Calu3 (cell line): ENCODE results near the gene C19orf73. TPM values are rescaled to one million over a fixed set of nuclear protein-coding genes. Genes with fewer than 3 reads are reported as not detected.
A peak's percentile ranks its signal among the peaks of the same experiment; 100 is the strongest.
"Not testable (repeated sequence)": the region's sequence is repeated elsewhere in the genome, so short reads cannot be mapped to it uniquely, and the experiment has no call there.

Experiments
- BruUV-seq: library from RNA; stranded (reverse); fragments of 400-500 nt; replicated peaks from 2 replicates; lab custom pipeline; 2021; lab: Mats Ljungman, UMichigan
- CTCF ChIA-PET: fragments of 300-600 bp; sonication (Branson Sonifier 250); formaldehyde crosslinking; loops from one replicate; lab custom pipeline; 2022; ENCODE audit warnings: antibody characterized with exemption; lab: Charles Lee
- DNase-seq: peaks from one replicate; pipeline ENCODE4 v3.0.0; 2022
- H3K27ac Mint-ChIP-seq: one replicate; pipeline ENCODE4 v1.8.0; 2022; ENCODE audit warnings: mixed read lengths; ENCODE audit not compliant: unreplicated experiment
- H3K27me3 Mint-ChIP-seq: one replicate; pipeline ENCODE4 v1.8.0; 2022; ENCODE audit warnings: mixed read lengths; ENCODE audit not compliant: unreplicated experiment
- H3K36me3 Mint-ChIP-seq: one replicate; pipeline ENCODE4 v1.8.0; 2022; ENCODE audit warnings: mild to moderate bottlenecking, moderate library complexity, mixed read lengths; ENCODE audit not compliant: insufficient read depth, unreplicated experiment
- H3K4me1 Mint-ChIP-seq: one replicate; pipeline ENCODE4 v1.8.0; 2022; ENCODE audit warnings: mild to moderate bottlenecking, low read depth, mixed read lengths; ENCODE audit not compliant: unreplicated experiment
- H3K4me3 Mint-ChIP-seq: one replicate; pipeline ENCODE4 v1.8.0; 2022; ENCODE audit warnings: mild to moderate bottlenecking, low read depth, moderate library complexity, mixed read lengths; ENCODE audit not compliant: unreplicated experiment
- H3K9me3 Mint-ChIP-seq: one replicate; pipeline ENCODE4 v1.8.0; 2022; ENCODE audit warnings: low read depth, mixed read lengths; ENCODE audit not compliant: unreplicated experiment
- intact Hi-C: fragments of 100-400 bp; cut with micrococcal nuclease; formaldehyde crosslinking; loops from one replicate; pipeline ENCODE4 v1.10.0; 2022; ENCODE audit not compliant: unreplicated experiment
- total RNA-seq: library from RNA; stranded (reverse); gene quantifications from 2 replicates; pipeline ENCODE4 v1.2.3, GENCODE V29; 2022
- TF ChIP-seq, protein P1 (sequence below): fragments of 200-600 bp; IDR thresholded peaks from one replicate; pipeline ENCODE4 v1.8.0; 2022; ENCODE audit warnings: antibody characterized with exemption; ENCODE audit not compliant: unreplicated experiment

The C19orf73 gene
- total RNA-seq, 1 experiment from 2014 or later, result 1.9 TPM

DNA sequence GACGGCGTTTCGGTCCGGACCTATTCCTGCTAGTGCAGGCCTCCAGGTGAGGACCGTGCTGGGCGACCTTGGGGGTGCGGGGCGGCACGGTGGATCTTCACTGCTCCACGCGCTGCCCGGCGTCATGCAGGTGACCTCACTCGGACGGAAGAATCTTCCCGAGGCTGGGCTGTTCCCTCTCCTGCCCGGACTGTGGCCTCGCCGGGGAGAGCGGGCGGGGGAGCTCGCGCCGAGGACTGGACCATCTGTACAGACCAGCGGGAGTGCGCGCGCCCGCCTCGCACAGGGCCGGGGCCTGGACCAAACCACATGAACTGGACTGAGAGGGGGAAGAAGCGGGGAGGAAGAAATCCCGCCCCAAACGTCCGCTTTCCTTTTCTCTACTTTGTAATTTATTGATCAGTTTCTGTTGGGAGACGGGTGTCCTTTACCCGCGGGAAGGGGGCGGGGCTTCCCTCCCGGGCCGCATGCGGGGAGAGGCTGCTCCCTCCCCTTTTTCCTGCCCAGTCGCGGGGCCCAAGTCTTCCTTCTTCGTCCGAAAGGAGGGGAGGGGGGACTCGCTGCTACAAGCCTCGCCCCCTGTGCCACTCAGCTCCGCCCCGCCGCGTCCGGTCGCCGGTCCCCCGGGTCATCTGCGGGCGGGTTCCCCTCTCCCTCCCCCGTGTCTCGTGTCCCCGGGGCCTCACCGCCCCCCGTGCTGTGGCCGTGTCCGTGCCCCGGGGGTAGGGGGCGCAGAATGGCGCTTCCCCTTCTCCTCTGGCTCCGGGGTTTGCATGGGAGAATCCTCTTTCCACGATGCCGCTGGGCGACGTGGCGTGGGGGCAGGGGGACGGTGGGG lies 31.4 kb upstream of the C19orf73 start:
- CTCF ChIA-PET, result interaction anchor here (0.6 to 3.0 kb wide), 4 partner anchors 9 to 48 kb away, joined by 3 to 22 read pairs (median 4); no protein-coding TSS in a partner anchor
- H3K36me3 Mint-ChIP-seq, result peaks cover 52% of the 10 kb centered on the region
- H3K27ac Mint-ChIP-seq, result peak overlapping the region; percentile 11
- H3K4me1 Mint-ChIP-seq, result peaks cover 16% of the 10 kb centered on the region
- H3K4me3 Mint-ChIP-seq, result peak overlapping the region; percentile 71
- H3K27me3 Mint-ChIP-seq, result peaks cover 75% of the 10 kb centered on the region
- BruUV-seq, result TSS peak; percentile 84
- peak; percentile 88 for DNase-seq
- intact Hi-C loops, result no loop called here
- TF ChIP-seq, protein P1, sequence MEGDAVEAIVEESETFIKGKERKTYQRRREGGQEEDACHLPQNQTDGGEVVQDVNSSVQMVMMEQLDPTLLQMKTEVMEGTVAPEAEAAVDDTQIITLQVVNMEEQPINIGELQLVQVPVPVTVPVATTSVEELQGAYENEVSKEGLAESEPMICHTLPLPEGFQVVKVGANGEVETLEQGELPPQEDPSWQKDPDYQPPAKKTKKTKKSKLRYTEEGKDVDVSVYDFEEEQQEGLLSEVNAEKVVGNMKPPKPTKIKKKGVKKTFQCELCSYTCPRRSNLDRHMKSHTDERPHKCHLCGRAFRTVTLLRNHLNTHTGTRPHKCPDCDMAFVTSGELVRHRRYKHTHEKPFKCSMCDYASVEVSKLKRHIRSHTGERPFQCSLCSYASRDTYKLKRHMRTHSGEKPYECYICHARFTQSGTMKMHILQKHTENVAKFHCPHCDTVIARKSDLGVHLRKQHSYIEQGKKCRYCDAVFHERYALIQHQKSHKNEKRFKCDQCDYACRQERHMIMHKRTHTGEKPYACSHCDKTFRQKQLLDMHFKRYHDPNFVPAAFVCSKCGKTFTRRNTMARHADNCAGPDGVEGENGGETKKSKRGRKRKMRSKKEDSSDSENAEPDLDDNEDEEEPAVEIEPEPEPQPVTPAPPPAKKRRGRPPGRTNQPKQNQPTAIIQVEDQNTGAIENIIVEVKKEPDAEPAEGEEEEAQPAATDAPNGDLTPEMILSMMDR, result no peak
- peaks cover 16% of the 10 kb centered on the region for H3K9me3 Mint-ChIP-seq

DNA sequence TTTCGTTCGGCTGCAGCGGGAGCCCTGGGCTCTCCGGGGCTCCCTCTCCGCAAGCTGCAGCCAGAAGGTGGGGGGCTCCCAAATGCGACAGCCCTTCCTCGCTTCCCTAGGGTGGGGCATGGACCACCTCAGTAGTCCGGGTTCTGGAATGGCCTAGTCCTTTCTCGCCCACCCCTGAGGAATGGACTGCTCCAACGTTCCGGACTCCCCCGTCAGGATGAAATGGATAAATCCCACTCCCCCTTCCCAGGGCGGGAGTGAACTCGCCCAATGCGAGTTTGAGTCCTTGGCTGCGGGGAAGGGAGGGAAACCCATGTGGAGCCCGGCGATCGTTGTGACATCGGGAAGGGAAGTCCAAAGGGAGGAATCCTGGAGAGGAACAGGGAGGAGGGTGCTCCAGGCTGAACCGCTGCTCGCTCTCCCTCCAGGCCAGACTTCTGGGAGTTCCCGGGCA lies 30.7 kb upstream of the C19orf73 start:
- CTCF ChIA-PET, result interaction anchor here (0.7 to 3.0 kb wide), 9 partner anchors 10 to 293 kb away, joined by 3 to 22 read pairs (median 5); partner anchors contain the start of genes GYS1, LIN7B and RUVBL2
- peaks cover 48% of the 10 kb centered on the region for H3K36me3 Mint-ChIP-seq
- peak overlapping the region; percentile 71 for H3K4me3 Mint-ChIP-seq
- TSS peak; percentile 86 for BruUV-seq
- intact Hi-C loops, result no loop called here
- peaks cover 18% of the 10 kb centered on the region for H3K4me1 Mint-ChIP-seq
- peak; percentile 66 for DNase-seq
- H3K9me3 Mint-ChIP-seq, result peaks cover 14% of the 10 kb centered on the region
- H3K27ac Mint-ChIP-seq, result peak overlapping the region; percentile 11
- TF ChIP-seq, protein P1, result no peak
- H3K27me3 Mint-ChIP-seq, result peaks cover 68% of the 10 kb centered on the region

DNA sequence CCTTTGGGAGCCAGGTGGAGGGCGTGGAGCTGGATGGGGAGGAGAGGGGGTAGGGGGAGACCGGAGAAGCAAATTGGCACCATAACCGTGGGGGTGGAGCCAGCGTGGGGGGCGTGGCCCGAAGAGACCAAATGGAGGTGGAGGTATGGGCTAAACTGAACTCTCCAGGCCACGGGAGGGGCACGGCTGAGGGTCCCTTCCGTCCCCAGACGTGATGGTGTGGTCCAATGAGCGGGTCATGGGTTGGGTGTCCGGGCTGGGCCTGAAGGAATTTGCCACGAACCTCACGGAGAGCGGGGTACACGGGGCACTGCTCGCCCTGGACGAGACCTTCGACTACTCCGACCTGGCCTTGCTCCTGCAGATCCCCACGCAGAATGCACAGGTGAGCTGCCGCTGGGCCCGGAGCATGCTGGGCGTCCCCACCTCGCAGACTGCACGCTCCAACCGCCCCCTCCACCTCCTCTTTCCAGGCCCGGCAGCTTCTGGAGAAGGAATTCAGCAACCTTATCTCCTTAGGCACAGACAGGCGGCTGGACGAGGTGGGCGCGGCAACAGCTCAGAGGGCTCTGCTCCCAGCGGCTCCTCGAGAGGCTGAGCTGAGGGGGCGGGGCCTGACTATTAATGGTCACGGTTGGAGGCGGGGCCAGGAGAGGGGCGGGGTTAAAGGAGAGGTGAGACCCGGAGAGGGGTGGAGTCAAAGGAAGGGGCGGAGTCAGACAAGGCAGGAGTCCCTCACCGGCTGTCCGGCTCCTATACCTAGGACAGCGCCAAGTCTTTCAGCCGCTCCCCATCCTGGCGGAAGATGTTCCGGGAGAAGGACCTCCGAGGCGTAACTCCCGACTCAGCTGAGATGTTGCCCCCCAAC lies 30.1 kb upstream of the C19orf73 start:
- CTCF ChIA-PET, result interaction anchor here (0.7 to 3.0 kb wide), 10 partner anchors 10 to 294 kb away, joined by 3 to 22 read pairs (median 4); partner anchors contain the start of genes GYS1, LIN7B and RUVBL2
- peaks cover 42% of the 10 kb centered on the region for H3K36me3 Mint-ChIP-seq
- TF ChIP-seq, protein P1, result no peak
- no TSS peak for BruUV-seq
- peaks cover 18% of the 10 kb centered on the region for H3K4me1 Mint-ChIP-seq
- peak overlapping the region; percentile 11 for H3K27ac Mint-ChIP-seq
- H3K27me3 Mint-ChIP-seq, result peaks cover 62% of the 10 kb centered on the region
- peaks cover 8% of the 10 kb centered on the region for H3K9me3 Mint-ChIP-seq
- peak overlapping the region; percentile 71 for H3K4me3 Mint-ChIP-seq
- intact Hi-C loops, result no loop called here
- peak; percentile 100 for DNase-seq

DNA sequence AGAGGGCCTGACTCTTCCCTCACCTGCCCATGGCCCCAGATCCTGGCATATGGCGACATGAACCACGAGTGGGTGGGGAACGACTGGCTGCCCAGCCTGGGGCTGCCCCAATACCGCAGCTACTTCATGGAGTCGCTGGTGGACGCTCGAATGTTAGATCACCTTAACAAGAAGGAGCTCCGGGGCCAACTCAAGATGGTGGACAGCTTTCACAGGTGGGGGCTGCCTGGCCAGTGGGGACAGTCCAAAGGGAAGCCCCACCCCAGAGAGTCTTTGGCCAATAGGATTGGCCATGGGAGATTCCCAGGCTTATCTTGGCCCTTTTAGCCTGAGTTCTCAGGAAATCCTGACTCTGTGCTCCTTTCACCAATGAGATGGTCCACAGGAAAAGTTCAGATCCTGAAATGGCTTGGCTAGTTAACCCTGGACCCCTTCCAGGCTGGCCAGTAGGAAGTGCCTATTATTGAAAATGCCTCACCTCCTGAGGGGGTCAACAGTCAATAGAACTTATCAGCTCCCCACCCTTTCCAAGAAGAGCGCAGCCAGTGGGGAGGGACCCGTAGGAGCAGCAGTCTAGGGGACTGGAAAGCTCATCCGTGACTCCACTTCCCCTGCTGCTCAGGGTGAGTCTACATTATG lies 29.2 kb upstream of the C19orf73 start:
- Mint-ChIP-seq H3K27ac (no peak overlapping the region), H3K36me3 (peaks cover 43% of the 10 kb centered on the region), H3K4me1 (peaks cover 18% of the 10 kb centered on the region), H3K27me3 (peaks cover 53% of the 10 kb centered on the region), H3K4me3 (peak overlapping the region; percentile 71), H3K9me3 (peaks cover 2% of the 10 kb centered on the region)
- intact Hi-C loops, result no loop called here
- no peak for DNase-seq
- TF ChIP-seq, protein P1, result no peak
- CTCF ChIA-PET, result interaction anchor here (1.2 to 1.7 kb wide), 3 partner anchors 9 to 77 kb away, joined by 4 to 9 read pairs (median 5); partner anchors contain the start of gene LIN7B
- BruUV-seq, result no TSS peak

DNA sequence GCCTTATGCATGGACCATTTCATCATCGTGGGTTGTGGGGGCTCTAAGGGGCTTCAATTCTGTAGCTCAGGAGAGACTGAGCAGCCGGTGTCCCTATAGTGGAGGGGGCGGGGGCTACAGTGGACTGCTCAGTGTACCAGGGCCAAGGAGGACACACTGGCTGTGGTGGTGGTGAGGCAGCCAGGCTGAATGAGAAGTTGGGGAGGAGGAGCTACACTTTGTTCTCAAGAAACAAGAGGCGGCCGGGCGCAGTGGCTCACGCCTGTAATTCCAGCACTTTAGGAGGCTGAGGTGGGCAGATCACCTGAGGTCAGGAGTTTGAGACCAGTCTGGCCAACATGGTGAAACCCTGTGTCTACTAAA lies 27.4 kb upstream of the C19orf73 start:
- H3K9me3 Mint-ChIP-seq, intact Hi-C loops, BruUV-seq, DNase-seq, H3K4me3 Mint-ChIP-seq, H3K27ac Mint-ChIP-seq: not testable (repeated sequence)
- peaks cover 48% of the 10 kb centered on the region for H3K27me3 Mint-ChIP-seq
- H3K4me1 Mint-ChIP-seq, result peaks cover 23% of the 10 kb centered on the region
- CTCF ChIA-PET, result interaction anchor here (0.7 to 1.3 kb wide), 3 partner anchors 26 to 52 kb away, joined by 3 to 4 read pairs (median 3); no protein-coding TSS in a partner anchor
- peaks cover 37% of the 10 kb centered on the region for H3K36me3 Mint-ChIP-seq
